GM18499 (cell line): ENCODE results near the gene PRODH.
"Not testable (repeated sequence)": the region's sequence is repeated elsewhere in the genome, so short reads cannot be mapped to it uniquely, and the experiment has no call there.

Source experiments
- ATAC-seq: cut with Tn5 transposase; IDR thresholded peaks from one replicate; pipeline ENCODE4 v1.9.1; 2021; ENCODE audit warnings: moderate number of reproducible peaks; ENCODE audit not compliant: insufficient read depth, unreplicated experiment

The PRODH gene

DNA sequence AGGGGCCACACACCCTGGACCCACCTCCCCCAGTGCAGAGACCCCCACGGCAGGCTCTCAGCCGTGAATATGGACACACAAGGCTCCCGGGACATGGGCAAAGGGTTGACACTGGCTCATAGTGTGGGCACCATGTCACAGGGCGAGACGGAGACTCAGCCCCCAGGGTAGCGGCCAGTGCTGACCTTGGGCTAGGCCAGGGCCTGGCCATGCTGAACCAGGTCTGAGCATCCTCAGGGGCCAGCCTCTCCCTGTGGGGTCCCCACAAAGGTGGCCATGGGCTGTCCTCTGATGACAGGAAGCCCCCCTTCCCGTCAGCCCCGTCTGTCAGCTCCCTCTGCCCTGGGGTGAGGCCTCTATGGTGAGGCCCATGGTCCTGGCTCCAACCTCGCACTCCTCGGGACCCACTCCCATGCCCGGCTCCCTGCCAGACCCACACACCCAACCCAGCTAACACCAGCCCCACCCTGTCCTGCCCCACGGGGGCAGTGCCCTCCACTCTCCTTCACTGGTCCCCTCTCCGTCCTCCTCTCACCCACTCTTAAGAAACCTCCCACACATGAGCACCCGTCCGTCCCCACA, 19.0 kb upstream of the PRODH start:
- ATAC-seq = no peak

DNA sequence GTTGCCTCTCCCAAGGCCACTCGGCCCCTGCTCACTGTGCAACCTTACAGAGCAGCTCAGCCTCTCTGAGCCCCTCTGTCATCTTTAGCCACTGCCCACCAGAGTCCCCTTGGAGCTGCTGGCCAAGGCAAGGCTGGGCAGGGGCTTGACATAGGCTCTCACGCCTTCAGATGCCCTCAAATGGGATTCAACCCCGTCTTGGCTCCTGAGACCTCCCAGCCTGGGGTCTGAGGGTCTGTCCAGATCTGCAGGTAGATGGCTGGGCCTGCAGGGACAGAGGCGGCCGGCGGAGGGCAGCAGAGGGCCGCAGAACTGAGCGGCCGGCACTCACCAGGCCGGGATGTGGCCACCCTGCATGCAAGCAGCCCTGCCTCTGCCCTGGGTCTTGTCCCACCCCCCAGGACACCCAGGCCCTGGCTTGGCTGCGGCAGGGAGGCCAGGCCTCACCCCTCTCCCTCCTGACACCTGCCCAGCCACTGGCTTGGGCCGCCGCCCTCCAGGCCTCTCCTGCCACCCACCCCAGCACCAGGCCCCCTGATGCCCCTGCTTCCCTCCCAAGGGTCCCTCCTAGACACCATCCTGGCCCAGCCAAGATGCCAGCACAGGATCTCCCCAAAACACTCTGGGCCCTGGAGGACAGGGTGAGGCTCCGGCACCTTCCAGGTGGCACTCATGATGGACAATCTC, 18.4 kb upstream of the PRODH start:
- ATAC-seq = not testable (repeated sequence)

DNA sequence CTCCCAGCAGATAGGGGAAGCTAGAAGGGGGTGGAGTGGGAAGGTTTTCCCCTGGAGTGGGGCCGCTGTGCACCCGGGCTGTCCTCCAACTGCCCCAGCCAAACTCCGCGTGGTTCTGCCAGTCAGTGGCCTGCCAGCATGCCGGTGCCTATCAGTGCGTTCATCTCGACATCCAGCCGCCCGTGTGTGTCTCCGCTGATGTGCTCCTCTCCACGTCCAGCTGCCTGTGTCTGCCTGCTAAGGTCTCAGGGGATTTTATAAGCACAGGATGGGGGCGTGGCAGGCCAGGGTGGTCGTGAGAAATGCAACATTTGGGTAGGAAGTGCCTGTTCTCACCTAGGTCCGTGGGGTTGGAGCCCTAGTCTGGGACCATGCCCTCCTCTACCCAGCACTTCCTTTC, 17.0 kb upstream of the PRODH start:
- ATAC-seq = not testable (repeated sequence)

DNA sequence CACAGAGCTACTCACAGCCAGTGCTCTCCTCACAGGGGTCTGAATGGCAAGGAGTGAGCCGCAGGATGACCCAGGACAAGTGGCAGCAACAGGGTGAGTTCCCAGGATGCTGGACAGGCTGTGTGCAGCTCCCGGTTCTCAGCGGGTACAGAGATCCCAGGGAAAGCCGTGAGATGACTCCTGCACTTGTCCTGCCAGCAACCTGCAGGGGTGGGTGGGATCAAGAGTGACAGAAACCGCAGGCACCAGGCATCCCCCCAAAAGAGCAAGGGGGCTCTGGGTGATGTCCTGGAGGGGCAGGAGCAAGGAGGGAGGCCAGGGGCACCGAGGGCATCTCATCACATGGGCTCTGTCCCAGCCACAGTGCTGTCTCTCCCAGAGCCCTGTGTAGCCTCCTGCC, 15.9 kb upstream of the PRODH start:
- no peak for ATAC-seq

DNA sequence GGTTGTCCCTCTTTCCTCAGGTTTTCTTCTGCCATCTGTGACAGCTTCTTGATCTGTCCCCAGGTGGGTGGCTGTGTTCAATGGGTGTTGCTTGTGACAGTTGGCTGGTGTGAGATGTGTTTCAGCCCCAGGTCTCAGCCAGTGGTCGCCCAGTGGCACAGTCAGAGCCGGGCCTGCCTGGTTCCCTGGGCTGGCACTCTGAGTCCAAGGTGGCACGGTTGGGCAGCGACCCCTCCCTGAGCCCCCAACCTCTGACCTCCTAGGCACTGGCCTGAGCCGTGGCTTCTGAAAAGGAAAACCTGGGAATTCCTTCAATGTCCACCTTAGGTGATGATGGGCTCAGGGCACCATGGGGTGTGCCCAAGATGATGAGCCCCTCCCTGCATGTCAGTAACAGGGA, 14.0 kb upstream of the PRODH start:
- no peak for ATAC-seq

DNA sequence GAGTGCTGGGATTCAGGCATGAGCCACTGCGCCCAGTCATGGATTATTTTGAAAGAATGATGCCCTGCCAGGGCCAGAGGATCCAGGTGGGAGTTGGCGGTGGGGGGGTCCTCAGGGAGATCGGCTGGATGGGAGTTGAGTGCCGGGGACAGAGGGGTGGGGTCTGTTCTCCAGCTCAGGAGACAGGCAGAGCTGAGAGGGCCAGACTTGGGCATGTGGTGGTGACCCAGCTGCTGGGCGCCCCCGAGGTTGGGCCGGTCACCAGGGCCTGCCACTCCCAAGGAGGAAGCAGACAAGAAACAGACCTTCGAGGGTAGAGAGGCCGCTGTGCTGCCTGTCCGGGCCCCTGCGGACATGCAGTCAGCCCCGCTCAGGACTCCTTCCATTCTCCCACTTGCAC, 11.8 kb upstream of the PRODH start:
- ATAC-seq = no peak

DNA sequence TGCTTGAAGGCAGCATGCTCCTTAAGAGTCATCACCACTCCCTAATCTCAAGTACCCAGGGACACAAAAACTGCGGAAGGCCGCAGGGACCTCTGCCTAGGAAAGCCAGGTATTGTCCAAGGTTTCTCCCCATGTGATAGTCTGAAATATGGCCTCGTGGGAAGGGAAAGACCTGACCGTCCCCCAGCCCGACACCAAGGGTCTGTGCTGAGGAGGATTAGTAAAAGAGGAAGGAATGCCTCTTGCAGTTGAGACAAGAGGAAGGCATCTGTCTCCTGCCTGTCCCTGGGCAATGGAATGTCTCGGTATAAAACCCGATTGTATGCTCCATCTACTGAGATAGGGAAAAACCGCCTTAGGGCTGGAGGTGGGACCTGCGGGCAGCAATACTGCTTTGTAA, 11.0 kb upstream of the PRODH start:
- ATAC-seq = not testable (repeated sequence)

DNA sequence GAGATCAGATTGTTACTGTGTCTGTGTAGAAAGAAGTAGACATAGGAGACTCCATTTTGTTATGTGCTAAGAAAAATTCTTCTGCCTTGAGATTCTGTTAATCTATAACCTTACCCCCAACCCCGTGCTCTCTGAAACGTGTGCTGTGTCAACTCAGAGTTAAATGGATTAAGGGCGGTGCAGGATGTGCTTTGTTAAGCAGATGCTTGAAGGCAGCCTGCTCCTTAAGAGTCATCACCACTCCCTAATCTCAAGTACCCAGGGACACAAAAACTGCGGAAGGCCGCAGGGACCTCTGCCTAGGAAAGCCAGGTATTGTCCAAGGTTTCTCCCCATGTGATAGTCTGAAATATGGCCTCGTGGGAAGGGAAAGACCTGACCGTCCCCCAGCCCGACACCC, 2.6 kb upstream of the PRODH start:
- ATAC-seq = not testable (repeated sequence)

DNA sequence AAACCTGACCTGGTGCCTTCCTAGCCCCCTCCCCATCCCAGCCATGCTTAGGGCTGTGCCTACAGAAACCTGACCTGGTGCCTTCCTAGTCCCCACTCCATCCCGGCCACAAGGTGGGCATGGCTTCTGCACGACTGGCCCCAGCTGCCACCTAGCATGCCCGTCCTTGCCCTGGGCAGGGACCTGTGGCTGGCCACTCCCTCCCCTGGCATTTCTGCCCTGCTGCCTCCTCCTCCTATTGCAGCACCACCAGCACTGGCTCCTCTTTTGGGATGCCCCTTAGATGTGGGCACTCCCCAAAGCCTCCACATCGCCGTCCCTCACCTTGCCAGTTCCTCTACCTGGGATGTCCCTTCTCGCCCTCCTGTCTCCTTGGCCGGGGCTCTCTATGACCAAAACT, 1.4 kb downstream of the PRODH start:
- not testable (repeated sequence) for ATAC-seq

DNA sequence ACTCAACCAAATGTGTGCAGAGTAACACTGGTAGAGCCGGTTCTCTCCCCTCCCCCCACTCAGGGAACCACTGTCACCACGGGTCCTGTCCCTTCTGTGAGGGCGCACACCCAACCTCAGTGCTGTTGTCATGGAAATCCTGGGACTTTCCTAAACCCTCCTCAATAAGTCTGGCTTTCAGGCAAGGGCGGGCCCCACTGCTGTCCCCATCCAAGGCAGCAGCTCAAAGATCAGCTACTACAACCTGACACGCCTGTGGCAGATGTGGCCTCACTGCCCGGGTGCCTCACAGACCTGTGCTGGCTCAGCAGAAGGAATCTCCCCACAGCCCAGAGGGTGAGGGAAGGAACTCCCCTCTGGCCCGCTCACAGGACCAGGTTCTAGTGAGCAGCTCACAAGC, 2.2 kb downstream of the PRODH start:
- ATAC-seq = no peak

DNA sequence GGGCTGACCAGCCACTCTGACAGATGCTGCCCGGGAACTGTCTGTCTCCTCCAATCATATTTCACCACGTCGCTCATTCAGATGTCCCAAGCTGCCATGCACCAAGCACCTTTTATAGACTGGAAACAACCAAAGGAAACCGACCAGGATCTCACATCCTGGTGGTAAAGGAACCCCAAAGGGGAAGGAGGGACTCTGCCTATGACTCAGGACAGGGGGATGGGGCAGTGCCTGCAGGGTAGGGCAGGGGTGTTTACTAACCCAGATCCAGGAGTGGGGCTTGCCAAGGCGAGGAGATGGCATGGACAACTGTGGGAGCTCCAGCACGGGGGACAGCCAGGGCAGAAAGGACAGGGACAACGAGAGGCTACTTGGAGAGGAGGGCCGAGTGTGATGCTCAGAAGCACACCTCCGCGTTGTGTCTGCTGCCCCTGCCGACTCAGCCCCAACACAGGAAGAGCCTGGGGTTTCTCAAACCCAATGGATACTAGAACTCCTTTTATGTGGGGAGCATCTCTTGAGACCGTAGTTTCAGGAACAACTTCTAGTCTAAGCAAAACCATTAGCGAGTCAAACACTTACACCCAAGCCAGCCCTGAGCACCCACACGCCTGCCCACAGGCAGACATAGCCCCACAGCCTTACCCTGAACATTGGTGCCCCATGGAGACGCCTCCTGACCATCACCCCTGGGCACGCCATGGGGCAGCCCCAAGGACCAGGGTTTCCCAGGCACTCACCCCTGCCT, 4.0 kb downstream of the PRODH start:
- no peak for ATAC-seq

DNA sequence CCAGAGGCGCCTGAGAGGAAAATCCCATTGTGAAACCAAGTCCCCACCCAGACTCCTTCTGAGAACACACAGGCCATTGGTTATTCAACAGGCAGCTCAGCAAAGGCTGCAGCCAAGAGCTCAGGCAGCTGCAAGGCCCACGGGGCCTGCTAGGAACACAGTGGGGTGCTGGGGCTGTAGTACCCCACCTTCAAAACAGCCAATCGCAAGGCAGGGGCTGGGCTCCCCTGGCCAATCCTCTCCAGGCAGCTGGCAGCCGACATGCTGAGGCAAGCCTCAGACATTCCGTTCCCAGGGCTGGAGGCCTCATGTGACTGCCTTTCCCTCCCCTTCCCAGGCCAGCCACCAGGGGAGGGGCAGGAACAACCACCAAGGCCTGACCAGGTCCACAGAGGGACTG, 6.6 kb downstream of the PRODH start:
- no peak for ATAC-seq

DNA sequence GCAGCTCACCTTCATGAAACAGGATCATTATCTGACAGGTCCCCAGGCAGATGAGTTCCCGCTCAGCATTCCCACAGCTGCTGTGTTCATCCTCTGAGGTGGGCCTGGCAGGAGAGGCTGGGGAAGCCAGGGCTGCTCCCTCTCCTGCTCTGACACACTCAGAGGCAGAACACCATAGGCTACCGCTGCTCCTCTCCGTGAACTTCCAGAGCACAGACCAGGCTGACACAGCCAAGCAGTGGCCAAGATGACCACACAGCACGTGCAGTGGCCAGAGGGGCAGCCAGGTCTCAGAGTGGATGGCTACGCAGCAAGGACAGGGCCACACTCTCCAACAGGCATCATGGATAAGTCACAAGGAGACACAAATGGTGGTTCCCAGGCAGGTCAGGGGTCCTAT, 8.5 kb downstream of the PRODH start:
- ATAC-seq = no peak

DNA sequence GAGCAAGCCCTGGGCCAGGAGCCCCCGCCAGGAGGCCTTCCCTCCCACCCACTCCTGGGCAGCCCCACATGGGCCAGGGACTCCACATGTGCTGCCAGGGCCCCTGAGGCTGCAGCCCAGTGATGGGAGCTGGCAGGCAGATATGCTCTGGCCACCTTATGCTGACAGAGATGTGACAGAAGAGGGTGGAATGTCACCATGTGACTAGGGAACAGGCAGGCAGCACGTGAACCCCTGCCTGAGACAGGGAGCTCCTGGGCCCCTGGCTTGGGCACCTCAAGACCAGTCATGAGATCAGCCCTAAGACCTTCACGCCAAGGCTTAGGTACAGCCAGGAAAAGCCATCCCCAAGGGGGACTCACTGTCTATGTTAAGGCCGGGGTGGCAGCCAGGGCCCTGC, 9.1 kb downstream of the PRODH start:
- ATAC-seq = no peak

DNA sequence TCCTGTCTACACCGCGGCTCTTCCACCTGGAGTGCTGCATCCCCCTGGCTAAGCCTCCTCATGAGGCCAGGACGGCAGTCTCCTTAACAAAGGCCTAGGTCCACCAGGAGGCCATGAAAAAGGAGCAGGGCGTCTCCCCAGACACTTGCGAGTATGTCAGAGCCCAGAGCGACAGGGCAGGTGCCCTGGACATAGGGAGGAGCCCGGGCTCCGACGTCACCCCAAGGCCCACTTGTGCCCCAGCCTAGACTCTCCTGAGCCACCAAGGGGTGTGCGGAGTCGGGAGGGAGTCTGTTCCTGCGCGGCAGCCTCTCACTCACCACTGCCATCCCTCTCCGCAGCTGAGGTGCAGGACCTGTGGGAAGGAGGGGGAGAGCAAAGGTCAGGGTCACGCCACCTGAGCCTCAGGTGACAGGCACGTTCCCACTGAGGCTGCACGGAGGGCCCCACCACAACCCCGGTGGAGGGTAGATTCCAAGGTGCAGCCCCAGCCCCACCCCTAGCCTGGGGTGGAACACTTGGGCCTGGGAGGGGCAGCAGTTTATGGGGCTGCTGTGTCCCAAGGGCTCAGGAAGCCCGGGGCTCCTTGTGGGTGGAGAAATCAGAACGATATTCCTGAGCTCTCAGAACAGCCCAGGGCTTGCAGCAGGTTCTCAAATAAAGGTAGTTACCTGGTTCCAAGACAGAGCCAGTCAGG, 10.6 kb downstream of the PRODH start:
- ATAC-seq = no peak

DNA sequence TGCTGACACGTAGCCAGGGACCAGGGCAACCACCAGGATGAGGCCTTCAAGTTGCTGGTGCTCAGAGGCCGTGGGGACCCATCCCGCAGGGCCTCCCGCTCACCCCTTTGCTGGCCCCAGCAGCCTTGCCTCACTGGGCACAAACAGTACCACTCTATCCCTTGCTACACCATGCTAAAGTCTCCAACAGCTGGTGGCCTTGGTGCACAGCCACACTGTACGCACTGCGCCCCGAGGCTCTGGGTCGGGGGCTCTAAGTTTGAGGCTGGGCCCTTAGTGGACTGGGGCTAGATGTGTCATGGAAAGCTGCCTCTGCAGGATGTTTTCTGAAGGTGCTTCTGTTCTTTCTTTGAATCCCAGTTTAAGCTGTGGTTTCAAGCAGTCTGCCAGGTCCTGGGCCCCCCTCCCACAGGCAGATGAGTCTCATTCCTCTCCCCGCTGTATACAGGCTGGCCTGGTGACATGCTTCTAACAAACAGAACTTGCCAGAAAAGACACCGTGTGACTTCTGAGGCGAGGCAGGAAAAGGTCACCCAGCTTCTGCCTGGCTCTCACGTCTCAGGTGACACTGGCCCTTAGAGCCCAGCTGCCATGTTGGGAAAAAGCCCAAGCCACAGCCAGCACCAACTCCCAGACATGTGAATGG, 15.7 kb downstream of the PRODH start:
- not testable (repeated sequence) for ATAC-seq

DNA sequence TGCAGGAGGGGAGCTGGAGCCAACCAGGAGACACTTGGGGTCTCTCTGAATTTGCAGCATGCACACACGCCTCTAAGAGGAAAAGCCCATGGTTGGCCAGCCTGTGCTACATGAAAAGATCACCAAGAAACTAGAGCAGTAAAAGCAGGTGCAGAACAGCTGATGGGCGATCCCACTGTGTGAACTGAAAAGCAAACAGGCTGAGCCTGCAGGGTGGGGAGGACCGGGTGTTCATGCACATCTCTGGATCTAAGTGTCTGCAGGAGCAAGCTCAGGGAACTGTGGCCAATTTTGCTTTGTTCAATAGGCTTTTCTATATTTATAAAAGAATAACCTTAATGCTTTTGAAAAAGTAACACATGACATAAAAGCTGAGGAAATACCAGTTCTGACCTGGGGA, 18.3 kb downstream of the PRODH start:
- not testable (repeated sequence) for ATAC-seq

DNA sequence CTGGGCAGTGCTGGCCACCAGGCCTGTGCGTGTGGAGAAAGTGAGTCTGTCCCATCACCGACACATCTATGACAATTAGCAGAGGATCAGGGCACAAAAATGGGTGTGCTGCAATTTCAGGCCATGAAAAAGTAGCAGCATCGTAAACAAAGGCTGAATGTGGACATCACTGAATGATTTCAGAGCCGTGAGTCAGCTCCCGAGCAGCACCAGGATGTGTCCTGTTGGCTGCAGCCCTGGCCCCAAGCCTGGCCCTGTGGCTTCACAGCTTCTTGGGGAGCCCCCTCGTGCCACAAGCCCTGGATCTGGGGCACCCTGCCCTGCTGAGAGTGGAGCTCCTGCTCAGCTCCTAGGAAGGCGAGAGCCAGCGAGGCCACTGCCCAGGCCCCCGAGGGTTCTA, 20.5 kb downstream of the PRODH start:
- ATAC-seq = not testable (repeated sequence)

DNA sequence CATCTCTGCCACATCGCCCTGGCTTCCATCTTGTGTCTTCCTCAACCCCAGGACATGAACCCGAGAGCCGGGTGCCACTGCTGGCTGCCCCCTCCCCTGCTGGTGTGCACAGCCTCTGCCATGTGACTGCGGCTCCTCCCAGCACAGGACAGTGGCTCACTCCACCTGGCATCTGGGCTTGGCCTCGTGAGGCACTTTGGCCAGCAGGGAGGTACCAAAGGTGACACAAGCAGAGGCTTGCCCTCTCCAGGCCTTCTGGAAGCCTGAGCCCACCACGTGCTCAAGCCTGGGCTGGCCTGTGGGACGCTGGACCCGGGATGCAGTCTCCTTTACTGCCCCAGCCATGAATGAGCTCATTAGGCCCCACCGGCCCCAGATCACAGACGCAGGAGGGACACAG, 21.5 kb downstream of the PRODH start:
- not testable (repeated sequence) for ATAC-seq

DNA sequence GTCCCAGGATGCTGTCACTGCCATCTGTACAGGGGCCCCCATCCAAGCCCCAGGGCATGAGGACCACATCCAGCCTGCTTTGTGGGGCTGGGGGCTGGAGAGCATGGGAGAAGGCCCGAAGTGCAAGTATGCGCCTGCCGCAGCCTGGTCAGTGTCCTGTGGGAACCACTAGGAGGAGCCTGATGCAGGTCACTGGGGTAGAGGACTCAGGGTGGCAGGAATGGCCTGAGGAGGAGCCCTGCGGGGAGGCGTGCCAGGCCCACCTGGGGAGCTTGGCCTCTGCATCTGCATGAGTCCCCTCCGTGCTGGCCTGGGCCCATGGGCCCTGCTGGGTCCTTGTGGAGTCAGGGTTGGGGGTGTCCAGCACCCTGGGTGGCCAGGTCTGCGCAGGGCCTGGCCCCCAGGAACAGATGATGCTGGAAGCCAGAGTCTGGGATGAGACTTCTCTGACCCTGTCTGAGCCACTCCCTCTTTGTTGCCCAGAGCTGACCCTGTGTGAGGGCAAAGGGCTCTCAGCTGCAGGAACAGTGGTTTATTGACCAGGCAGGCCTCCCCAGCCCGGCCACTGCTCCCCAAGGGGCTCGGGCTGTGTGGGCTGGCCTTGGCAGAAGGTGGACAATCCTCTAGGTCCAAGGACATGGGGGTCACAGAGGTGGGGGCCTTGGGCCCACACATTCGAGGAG, 23.7 kb downstream of the PRODH start:
- not testable (repeated sequence) for ATAC-seq
